GM18951 (cell line): Measurements from ENCODE around the gene NEURL1.

Source experiments
- POLR2A ChIP-seq: IDR thresholded peaks from 4 replicates; pipeline ENCODE4 v1.6.1; 2011; ENCODE audit warnings: mild to moderate bottlenecking; ENCODE audit not compliant: insufficient read length, insufficient read depth; ENCODE audit errors: extremely low read depth
- in situ Hi-C: fragments of 300-500 bp; cut with MboI; formaldehyde crosslinking; loops from one replicate; pipeline ENCODE4 v1.12.0; 2022; ENCODE audit warnings: low sequenced_read_pairs, mixed read lengths, inconsistent platforms; ENCODE audit not compliant: unreplicated experiment

The NEURL1 gene

DNA sequence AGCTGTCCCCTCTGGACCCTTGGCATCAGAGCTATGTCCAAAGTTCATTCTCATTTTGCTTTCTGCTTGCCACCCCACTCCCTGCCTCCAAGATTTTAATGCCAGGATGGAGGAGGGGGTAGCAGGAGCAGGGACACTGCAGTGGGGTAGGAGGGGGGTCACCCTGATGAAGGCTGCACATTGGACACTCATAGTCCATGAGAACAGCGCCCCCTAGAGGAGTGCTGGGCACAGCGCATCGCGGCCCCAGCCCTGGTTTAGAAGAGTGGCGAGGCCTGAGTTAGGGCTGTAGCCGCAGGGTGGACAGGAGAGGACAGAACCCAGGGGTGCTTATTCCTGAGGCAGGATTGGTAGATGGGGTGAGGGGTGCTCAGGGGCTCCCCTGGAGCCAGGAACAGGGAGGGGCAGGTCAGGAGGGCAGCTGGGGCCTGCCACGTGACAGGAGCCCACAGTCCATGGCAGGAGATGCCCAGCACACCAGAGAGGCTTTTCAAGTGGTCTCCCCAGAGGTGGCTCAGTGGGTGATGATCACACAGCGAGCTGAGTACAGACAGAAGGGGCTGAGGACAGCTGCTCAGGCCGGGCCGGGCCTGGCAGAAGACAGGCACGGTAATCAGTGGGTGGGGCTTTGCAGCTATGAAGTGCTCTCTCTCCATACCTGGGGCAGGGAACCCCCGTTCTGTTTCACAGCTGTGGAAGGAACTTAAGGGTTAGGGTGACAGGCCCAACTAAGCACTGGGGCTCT, 71.4 kb downstream of the NEURL1 start:
- in situ Hi-C loops, result no loop called here
- no peak for TF ChIP-seq POLR2A

DNA sequence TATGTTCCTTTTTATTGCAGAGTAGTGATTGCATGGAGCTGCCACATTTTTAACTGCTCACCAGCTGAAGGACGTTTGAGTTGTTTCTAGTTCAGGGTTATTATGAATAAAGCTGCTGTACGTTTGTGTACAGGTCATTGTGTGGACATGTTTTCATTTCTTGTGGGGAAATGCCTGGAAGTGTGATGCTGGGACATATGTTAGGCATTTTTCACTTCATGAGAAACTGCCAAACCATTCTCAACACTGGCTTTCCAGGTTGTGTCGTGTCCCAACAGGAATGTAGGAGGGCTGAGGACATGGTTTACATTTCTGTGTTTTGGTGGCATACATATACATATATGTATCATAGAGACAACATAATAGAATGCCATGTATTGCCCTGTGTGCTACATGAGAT, 73.0 kb downstream of the NEURL1 start:
- in situ Hi-C loops, result no loop called here
- no peak for TF ChIP-seq POLR2A

- in situ Hi-C loops, result no loop called here
- TF ChIP-seq POLR2A, result no peak
These were observed 75.0 kb downstream of the NEURL1 start for GRCh38 chr10:103568505-103568904.

GRCh38 chr10:103569896-103570295, 76.4 kb downstream of the NEURL1 start:
- TF ChIP-seq POLR2A, result no peak
- in situ Hi-C loops, result no loop called here

- in situ Hi-C loops, result no loop called here
- TF ChIP-seq POLR2A, result no peak
These were observed 77.5 kb downstream of the NEURL1 start for GRCh38 chr10:103570844-103571655.

DNA sequence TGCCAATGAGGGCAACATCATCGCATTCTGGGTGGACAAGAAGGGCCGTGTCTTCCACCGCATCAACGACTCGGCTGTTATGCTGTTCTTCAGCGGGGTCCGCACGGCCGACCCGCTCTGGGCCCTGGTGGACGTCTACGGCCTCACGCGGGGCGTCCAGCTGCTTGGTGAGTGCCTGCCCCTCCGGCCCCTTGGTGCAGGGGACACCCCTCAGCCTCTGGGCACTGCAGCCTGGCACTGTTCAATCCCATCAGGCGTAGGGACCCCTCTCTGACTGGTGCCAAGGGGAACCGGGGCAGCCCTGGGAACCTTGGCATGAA, 78.1 kb downstream of the NEURL1 start:
- in situ Hi-C loops, result no loop called here
- no peak for TF ChIP-seq POLR2A

DNA sequence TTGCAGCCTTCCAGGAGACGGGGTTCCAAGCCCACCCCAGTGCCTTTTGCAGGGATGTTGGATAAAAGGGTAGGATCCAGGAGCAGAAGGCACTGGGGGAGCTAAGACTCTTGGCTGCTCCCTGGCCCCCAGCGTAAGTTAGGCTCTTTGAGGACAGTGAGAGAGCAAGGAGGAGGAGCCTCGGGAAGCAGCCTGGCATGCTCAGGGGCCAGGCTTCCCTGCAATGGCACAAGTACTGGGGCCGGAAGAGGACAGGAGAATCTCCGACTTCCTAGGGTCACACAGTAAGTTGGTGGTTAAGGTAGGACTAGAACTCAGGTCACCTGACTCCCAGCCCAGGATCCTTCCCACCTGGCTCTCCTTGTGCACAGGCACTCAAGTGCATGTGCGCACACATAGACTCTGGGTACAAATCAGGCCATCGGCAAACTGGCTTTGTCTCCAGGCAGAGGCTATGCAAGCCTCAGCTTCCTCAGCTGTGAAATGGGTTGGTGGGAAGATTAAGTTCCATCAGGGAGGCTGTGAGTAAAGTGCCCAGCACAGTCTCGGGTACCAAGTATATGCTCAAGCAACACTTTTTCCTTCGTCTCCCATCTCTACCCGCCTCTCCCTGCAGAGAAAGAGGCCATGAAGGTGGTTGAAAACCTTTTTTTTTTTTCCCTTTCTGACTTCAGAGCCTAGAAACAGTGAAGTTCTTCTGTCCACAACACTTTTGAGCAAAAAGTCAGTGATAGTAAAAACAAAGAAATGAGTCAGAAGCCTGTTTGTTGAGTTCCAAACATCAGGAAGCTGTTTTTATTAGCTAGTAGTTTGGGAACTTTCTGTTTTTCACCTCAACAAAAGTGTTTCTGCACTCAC, 79.1 kb downstream of the NEURL1 start:
- TF ChIP-seq POLR2A, result no peak
- in situ Hi-C loops, result no loop called here

DNA sequence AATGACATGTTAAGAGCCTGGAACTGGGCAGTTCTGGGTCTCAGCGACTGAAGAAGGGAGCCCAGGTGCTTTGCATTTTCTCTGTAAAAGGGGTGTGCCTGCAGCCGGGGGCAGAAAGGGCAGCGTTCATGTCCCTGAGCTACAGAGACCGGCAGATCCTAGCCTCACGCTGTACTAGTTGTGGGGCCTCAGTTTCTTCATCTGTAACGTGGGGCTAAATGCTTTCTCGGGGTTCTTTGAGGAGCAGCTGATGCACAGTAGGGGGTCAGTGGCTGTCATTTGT, 79.6 kb downstream of the NEURL1 start:
- no peak for TF ChIP-seq POLR2A
- in situ Hi-C loops, result no loop called here

DNA sequence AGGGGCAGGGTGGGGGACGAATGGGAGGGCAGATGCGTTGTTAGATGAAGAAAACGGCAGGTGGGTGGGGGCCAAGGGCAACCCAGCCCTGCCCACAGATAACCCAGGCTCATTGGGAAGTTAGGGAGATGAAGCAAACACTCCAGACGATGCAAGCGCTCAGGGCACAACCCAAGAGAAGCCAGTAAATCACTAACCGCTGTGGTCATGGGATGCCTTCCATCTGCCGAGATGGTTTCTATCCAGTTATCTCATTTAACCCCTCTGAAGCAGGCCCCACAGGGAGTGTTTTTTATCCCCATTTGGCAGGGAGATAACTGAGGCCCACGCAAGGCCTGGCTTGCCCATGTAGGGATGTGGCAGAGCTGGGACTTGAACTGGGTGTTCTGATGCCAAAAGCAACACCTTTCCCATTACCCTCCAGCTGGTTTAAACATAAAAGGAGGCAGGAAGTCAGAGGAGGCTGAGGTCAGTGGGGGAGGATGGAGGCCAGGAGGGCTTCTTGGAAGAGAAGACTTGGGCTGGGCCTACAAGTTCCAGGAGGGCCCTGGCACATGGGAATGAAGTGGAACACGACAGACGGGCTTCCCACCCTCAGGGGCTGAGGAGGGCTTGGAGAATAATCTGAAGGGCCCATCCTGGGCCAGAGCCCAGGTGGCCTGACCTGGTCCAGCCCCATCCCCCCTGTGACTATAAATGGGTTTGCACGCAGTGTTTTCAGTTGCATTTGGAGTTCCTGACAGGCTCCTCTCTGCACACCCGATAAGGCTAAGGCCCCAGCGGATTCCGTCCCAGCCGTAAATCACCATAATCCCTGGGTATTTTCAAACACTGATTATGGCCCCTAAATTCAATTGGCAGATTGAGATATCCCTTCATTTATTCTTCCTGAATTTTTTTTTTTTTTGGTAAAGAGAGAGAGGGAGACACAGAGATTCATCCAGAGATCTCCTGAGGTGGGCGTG, 80.9 kb downstream of the NEURL1 start:
- in situ Hi-C loops, result no loop called here
- TF ChIP-seq POLR2A, result no peak

- in situ Hi-C loops, result no loop called here
- TF ChIP-seq POLR2A, result no peak
These were observed 82.0 kb downstream of the NEURL1 start for GRCh38 chr10:103575416-103576075.

- in situ Hi-C loops, result no loop called here
- no peak for TF ChIP-seq POLR2A
These were observed 82.6 kb downstream of the NEURL1 start for GRCh38 chr10:103576076-103576471.

GRCh38 chr10:103576862-103577261, 83.4 kb downstream of the NEURL1 start:
- TF ChIP-seq POLR2A, result no peak
- in situ Hi-C loops, result no loop called here
